Caco-2 (cell line): ENCODE measurements around the gene CRTC3. TPM values are rescaled to one million over a fixed set of nuclear protein-coding genes. Genes with fewer than 3 reads are reported as not detected.

Experiments used
- BruUV-seq: library from RNA; stranded (reverse); fragments of 400-500 nt; replicated peaks from 2 replicates; lab custom pipeline; 2021; lab: Mats Ljungman, UMichigan
- CTCF ChIA-PET: fragments of 300-600 bp; sonication (Branson Sonifier 250); formaldehyde crosslinking; loops from one replicate; lab custom pipeline; 2022; ENCODE audit warnings: antibody characterized with exemption; lab: Charles Lee
- POLR2A ChIA-PET: fragments of 300-600 bp; sonication (Branson Sonifier 250); formaldehyde crosslinking; loops from one replicate; lab custom pipeline; 2022; ENCODE audit warnings: antibody characterized with exemption; lab: Charles Lee
- DNase-seq, 2 experiments: peaks; one replicate each; pipeline versions ENCODE4 v3.0.0 to v3.0.0-alpha.2; 2020 to 2022
- H3K27me3 ChIP-seq: replicated peaks from 2 replicates; pipeline ENCODE4 v1.6.0; 2011; ENCODE audit warnings: low read length; ENCODE audit not compliant: control insufficient read depth, insufficient read depth
- H3K36me3 ChIP-seq: 2 replicates; pipeline ENCODE4 v1.5.1; 2011; ENCODE audit warnings: low read length; ENCODE audit not compliant: control insufficient read depth, insufficient read depth
- H3K4me1 ChIP-seq: fragments of 250-450 bp; sonication (Bioruptor Pico); 2 replicates; pipeline ENCODE4 v1.5.1; 2020; ENCODE audit warnings: mild to moderate bottlenecking
- H3K4me3 ChIP-seq: 2 replicates; pipeline ENCODE4 v1.5.1; 2011; ENCODE audit warnings: low read depth, mild to moderate bottlenecking, control low read depth, low read length
- H3K9me3 ChIP-seq: fragments of 250-450 bp; sonication (Bioruptor Pico); 2 replicates; pipeline ENCODE4 v1.5.1; 2020; ENCODE audit warnings: mild to moderate bottlenecking, moderate library complexity
- H3K27ac Mint-ChIP-seq: one replicate; pipeline ENCODE4 v1.8.0; 2022; ENCODE audit warnings: mixed read lengths; ENCODE audit not compliant: unreplicated experiment
- H3K27me3 Mint-ChIP-seq: one replicate; pipeline ENCODE4 v1.8.0; 2022; ENCODE audit warnings: mixed read lengths; ENCODE audit not compliant: insufficient read depth, unreplicated experiment
- H3K36me3 Mint-ChIP-seq: one replicate; pipeline ENCODE4 v1.8.0; 2022; ENCODE audit warnings: mild to moderate bottlenecking, mixed read lengths; ENCODE audit not compliant: insufficient read depth, unreplicated experiment
- H3K4me1 Mint-ChIP-seq: one replicate; pipeline ENCODE4 v1.8.0; 2022; ENCODE audit warnings: low read depth, mixed read lengths; ENCODE audit not compliant: unreplicated experiment
- H3K4me3 Mint-ChIP-seq: one replicate; pipeline ENCODE4 v1.8.0; 2022; ENCODE audit warnings: mild to moderate bottlenecking, moderate library complexity, mixed read lengths; ENCODE audit not compliant: unreplicated experiment
- H3K9me3 Mint-ChIP-seq: one replicate; pipeline ENCODE4 v1.8.0; 2022; ENCODE audit warnings: mixed read lengths; ENCODE audit not compliant: unreplicated experiment
- CTCF ChIP-seq, 2 experiments: fragments of 200-600 bp in 1 of 2; IDR thresholded peaks; 1 replicate in 1 of 2; 2 replicates in 1 of 2; pipeline versions ENCODE4 v1.5.1 to v1.8.0; 2011 to 2022; ENCODE audit warnings: antibody characterized with exemption in 1 of 2, control low read depth in 1 of 2, inconsistent platforms in 1 of 2, low read depth in 1 of 2, low read length in 1 of 2, mild to moderate bottlenecking in 1 of 2, moderate library complexity in 1 of 2; ENCODE audit not compliant: insufficient read depth in 1 of 2, severe bottlenecking in 1 of 2, unreplicated experiment in 1 of 2
- intact Hi-C: fragments of 100-400 bp; cut with micrococcal nuclease; formaldehyde crosslinking; loops from one replicate; pipeline ENCODE4 v1.10.0; 2022; ENCODE audit not compliant: unreplicated experiment
- total RNA-seq: library from RNA; stranded (reverse); gene quantifications from 2 replicates; pipeline ENCODE4 v1.2.3, GENCODE V29; 2022

Gene CRTC3
- total RNA-seq, 1 experiment from 2014 or later = 35.0 TPM

- peaks cover 14% of the 10 kb centered on the region for H3K4me1 Mint-ChIP-seq
- H3K9me3 Mint-ChIP-seq = no peaks in the 10 kb centered on the region
- no peak for DNase-seq
- peak overlapping the region; percentile 94 for H3K4me3 Mint-ChIP-seq
- ChIA-PET CTCF (no interaction called here), POLR2A (interaction anchor here (0.6 kb wide), 1 partner anchor 1069 kb away, joined by 7 read pairs; no protein-coding TSS in a partner anchor)
- TF ChIP-seq CTCF (IDR thresholded peaks at IDR 0.05; ENCODE audit: insufficient read depth in 1 of 2, low read depth in 1 of 2, low read length in 1 of 2, severe bottlenecking in 1 of 2, unreplicated experiment in 1 of 2) = no peak
- H3K4me3 ChIP-seq = peak overlapping the region; percentile 87
- H3K4me1 ChIP-seq = 0 out of 2 replicates have a peak, but pooled peaks cover 3% of the 10 kb centered on the region
- H3K36me3 Mint-ChIP-seq = peaks cover 10% of the 10 kb centered on the region
- intact Hi-C loops = loop anchor here (10.0 kb wide), 1 partner anchor 166 kb away; no protein-coding TSS in a partner anchor
- H3K27me3 Mint-ChIP-seq = no peaks in the 10 kb centered on the region
- no TSS peak for BruUV-seq
- no peaks in the 10 kb centered on the region; the same call in 1 of the 2 replicates for H3K36me3 ChIP-seq
- H3K27ac Mint-ChIP-seq = peak overlapping the region; percentile 94
- no peaks in the 10 kb centered on the region for H3K27me3 ChIP-seq
- no peaks in the 10 kb centered on the region for H3K9me3 ChIP-seq
Measured at GRCh38 chr15:90529011-90529370, 732 bp upstream of the CRTC3 start.

GRCh38 chr15:90530250-90531051 lies 728 bp downstream of the CRTC3 start:
- Histone ChIP-seq H3K27me3 (no peaks in the 10 kb centered on the region), H3K4me3 (peak overlapping the region; percentile 87), H3K4me1 (peaks cover 10% of the 10 kb centered on the region; the same call in 1 of the 2 replicates), H3K9me3 (no peaks in the 10 kb centered on the region), H3K36me3 (no peaks in the 10 kb centered on the region; the same call in 1 of the 2 replicates)
- no peak for TF ChIP-seq CTCF (IDR thresholded peaks at IDR 0.05; ENCODE audit: insufficient read depth in 1 of 2, low read depth in 1 of 2, low read length in 1 of 2, severe bottlenecking in 1 of 2, unreplicated experiment in 1 of 2)
- peak overlapping the region; percentile 79 for H3K27ac Mint-ChIP-seq
- peaks cover 10% of the 10 kb centered on the region for H3K36me3 Mint-ChIP-seq
- H3K4me1 Mint-ChIP-seq = peaks cover 22% of the 10 kb centered on the region
- no peaks in the 10 kb centered on the region for H3K9me3 Mint-ChIP-seq
- no peaks in the 10 kb centered on the region for H3K27me3 Mint-ChIP-seq
- CTCF ChIA-PET = interaction anchor here (0.5 to 0.6 kb wide), 2 partner anchors 15 to 68 kb away, joined by 3 to 4 read pairs; no protein-coding TSS in a partner anchor
- intact Hi-C loops = no loop called here
- BruUV-seq = no TSS peak
- H3K4me3 Mint-ChIP-seq = peak overlapping the region; percentile 94
- POLR2A ChIA-PET = interaction anchor here (0.6 kb wide), 1 partner anchor 51 kb away, joined by 3 read pairs; no protein-coding TSS in a partner anchor
- DNase-seq = peak; percentile 49 to 53

GRCh38 chr15:90531147-90531546 lies 1.4 kb downstream of the CRTC3 start:
- ChIA-PET CTCF (no interaction called here), POLR2A (interaction anchor here (0.6 kb wide), 1 partner anchor 52 kb away, joined by 3 read pairs; no protein-coding TSS in a partner anchor)
- Mint-ChIP-seq H3K36me3 (peaks cover 10% of the 10 kb centered on the region), H3K9me3 (no peaks in the 10 kb centered on the region), H3K4me1 (peaks cover 25% of the 10 kb centered on the region), H3K4me3 (peak overlapping the region; percentile 94), H3K27ac (peak overlapping the region; percentile 60), H3K27me3 (no peaks in the 10 kb centered on the region)
- Histone ChIP-seq H3K4me1 (peaks cover 17% of the 10 kb centered on the region), H3K9me3 (no peaks in the 10 kb centered on the region), H3K27me3 (no peaks in the 10 kb centered on the region), H3K4me3 (peak overlapping the region; percentile 87), H3K36me3 (no peaks in the 10 kb centered on the region; the same call in 1 of the 2 replicates)
- no peak for DNase-seq
- intact Hi-C loops = no loop called here
- BruUV-seq = TSS peak; percentile 39
- TF ChIP-seq CTCF (IDR thresholded peaks at IDR 0.05; ENCODE audit: insufficient read depth in 1 of 2, low read depth in 1 of 2, low read length in 1 of 2, severe bottlenecking in 1 of 2, unreplicated experiment in 1 of 2) = no peak
